Measurements from ENCODE around the gene GALNT13. TPM values are rescaled to one million over a fixed set of nuclear protein-coding genes. Genes with fewer than 3 reads are reported as not detected.
A peak's percentile ranks its signal among the peaks of the same experiment; 100 is the strongest.

The GALNT13 gene
- total RNA-seq, 1 experiment from 2014 or later: 0.75 TPM

- DNase-seq (ENCODE audit: low read depth): no peak
These were observed 73.1 kb downstream of the GALNT13 start for GRCh38 chr2:153944800-153945199.

GRCh38 chr2:153946036-153946435 lies 74.3 kb downstream of the GALNT13 start:
- DNase-seq (ENCODE audit: low read depth): no peak

- DNase-seq (ENCODE audit: low read depth): no peak
These were observed 82.0 kb downstream of the GALNT13 start for GRCh38 chr2:153953761-153954160.

- DNase-seq (ENCODE audit: low read depth): peak; percentile 46
These were observed 91.5 kb downstream of the GALNT13 start for GRCh38 chr2:153963256-153963655.

- no peak for DNase-seq (ENCODE audit: low read depth)
These were observed 95.7 kb downstream of the GALNT13 start for GRCh38 chr2:153967248-153967973.

- DNase-seq (ENCODE audit: low read depth): no peak
These were observed 99.5 kb downstream of the GALNT13 start for GRCh38 chr2:153971250-153971649.

- DNase-seq (ENCODE audit: low read depth): no peak
These were observed 100.1 kb downstream of the GALNT13 start for GRCh38 chr2:153971855-153972254.

- DNase-seq (ENCODE audit: low read depth): no peak
These were observed 100.7 kb downstream of the GALNT13 start for GRCh38 chr2:153972412-153972811.

GRCh38 chr2:153986488-153987229 lies 114.9 kb downstream of the GALNT13 start:
- DNase-seq (ENCODE audit: low read depth): peak; percentile 60

- DNase-seq (ENCODE audit: low read depth): no peak
These were observed 119.0 kb downstream of the GALNT13 start for GRCh38 chr2:153990771-153991170.

- DNase-seq (ENCODE audit: low read depth): no peak
These were observed 141.8 kb downstream of the GALNT13 start for GRCh38 chr2:154013514-154013913.

GRCh38 chr2:154015233-154015632 lies 143.5 kb downstream of the GALNT13 start:
- DNase-seq (ENCODE audit: low read depth): no peak

- DNase-seq (ENCODE audit: low read depth): no peak
These were observed 157.8 kb downstream of the GALNT13 start for GRCh38 chr2:154029504-154029903.

GRCh38 chr2:154032220-154032619 lies 160.5 kb downstream of the GALNT13 start:
- no peak for DNase-seq (ENCODE audit: low read depth)

- DNase-seq (ENCODE audit: low read depth): no peak
These were observed 174.8 kb downstream of the GALNT13 start for GRCh38 chr2:154046493-154046892.

- no peak for DNase-seq (ENCODE audit: low read depth)
These were observed 177.2 kb downstream of the GALNT13 start for GRCh38 chr2:154048905-154049304.

GRCh38 chr2:154049561-154049960 lies 177.8 kb downstream of the GALNT13 start:
- no peak for DNase-seq (ENCODE audit: low read depth)

GRCh38 chr2:154067124-154067523 lies 195.4 kb downstream of the GALNT13 start:
- DNase-seq (ENCODE audit: low read depth): no peak

GRCh38 chr2:154078926-154079325 lies 207.2 kb downstream of the GALNT13 start:
- DNase-seq (ENCODE audit: low read depth): no peak

- DNase-seq (ENCODE audit: low read depth): no peak
These were observed 220.8 kb downstream of the GALNT13 start for GRCh38 chr2:154092571-154092970.

GRCh38 chr2:154093856-154094255 lies 222.1 kb downstream of the GALNT13 start:
- DNase-seq (ENCODE audit: low read depth): no peak

- DNase-seq (ENCODE audit: low read depth): no peak
These were observed 226.2 kb downstream of the GALNT13 start for GRCh38 chr2:154097833-154098398.

GRCh38 chr2:154120706-154121105 lies 249.0 kb downstream of the GALNT13 start:
- no peak for DNase-seq (ENCODE audit: low read depth)

Data from LHCN-M2 (cell line).